BE2C (cell line): ENCODE measurements around the gene HOXD9.

Experiments used
- DNase-seq: peaks from one replicate; pipeline ENCODE4 v3.0.0-alpha.2; 2020
- H3K27me3 ChIP-seq: fragments of 250-450 bp; sonication (Bioruptor Pico); 2 replicates; pipeline ENCODE4 v1.5.1; 2020; ENCODE audit warnings: mild to moderate bottlenecking
- H3K36me3 ChIP-seq: fragments of 250-450 bp; sonication (Bioruptor Pico); 2 replicates; pipeline ENCODE4 v1.5.1; 2020; ENCODE audit warnings: mild to moderate bottlenecking
- H3K4me1 ChIP-seq: fragments of 250-450 bp; sonication (Bioruptor Pico); 2 replicates; pipeline ENCODE4 v1.5.1; 2020
- H3K4me3 ChIP-seq: 2 replicates; pipeline ENCODE4 v1.5.1; 2011; ENCODE audit warnings: low read depth, low read length
- H3K9me3 ChIP-seq: fragments of 250-450 bp; sonication (Bioruptor Pico); 2 replicates; pipeline ENCODE4 v1.5.1; 2020
- TF ChIP-seq, protein P1 (sequence below): IDR thresholded peaks from 2 replicates; pipeline ENCODE4 v1.5.1; 2012; ENCODE audit warnings: mild to moderate bottlenecking, low read depth, low read length

Gene HOXD9

DNA sequence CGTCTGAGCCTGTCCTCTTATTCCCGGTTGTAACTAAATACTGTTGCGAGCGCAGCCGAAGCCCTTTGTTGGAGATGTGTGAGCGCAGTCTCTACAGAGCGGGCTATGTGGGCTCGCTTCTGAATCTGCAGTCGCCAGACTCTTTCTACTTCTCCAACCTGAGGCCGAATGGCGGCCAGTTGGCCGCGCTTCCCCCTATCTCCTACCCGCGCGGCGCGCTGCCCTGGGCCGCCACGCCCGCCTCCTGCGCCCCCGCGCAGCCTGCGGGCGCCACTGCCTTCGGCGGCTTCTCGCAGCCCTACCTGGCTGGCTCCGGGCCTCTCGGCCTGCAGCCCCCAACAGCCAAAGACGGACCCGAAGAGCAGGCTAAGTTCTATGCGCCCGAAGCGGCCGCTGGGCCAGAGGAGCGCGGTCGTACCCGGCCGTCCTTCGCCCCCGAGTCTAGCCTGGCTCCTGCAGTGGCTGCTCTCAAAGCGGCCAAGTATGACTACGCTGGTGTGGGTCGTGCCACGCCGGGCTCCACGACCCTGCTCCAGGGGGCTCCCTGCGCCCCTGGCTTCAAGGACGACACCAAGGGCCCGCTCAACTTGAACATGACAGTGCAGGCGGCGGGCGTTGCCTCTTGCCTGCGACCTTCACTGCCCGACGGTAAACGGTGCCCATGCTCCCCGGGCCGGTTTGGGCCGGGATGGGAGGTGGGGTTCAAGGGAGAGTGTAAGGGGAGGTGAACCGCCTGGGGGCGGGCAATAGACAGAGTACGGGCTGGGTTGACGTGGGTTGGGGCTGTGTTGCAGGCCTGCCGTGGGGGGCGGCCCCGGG lies 22.6 kb upstream of the HOXD9 start, which contains the start of gene HOXD12:
Gene HOXD12 (plus strand): TSS at position 68 of the 819 bp plus-strand sequence. CDS start 7 bp downstream, at position 75.
- TF ChIP-seq, protein P1, sequence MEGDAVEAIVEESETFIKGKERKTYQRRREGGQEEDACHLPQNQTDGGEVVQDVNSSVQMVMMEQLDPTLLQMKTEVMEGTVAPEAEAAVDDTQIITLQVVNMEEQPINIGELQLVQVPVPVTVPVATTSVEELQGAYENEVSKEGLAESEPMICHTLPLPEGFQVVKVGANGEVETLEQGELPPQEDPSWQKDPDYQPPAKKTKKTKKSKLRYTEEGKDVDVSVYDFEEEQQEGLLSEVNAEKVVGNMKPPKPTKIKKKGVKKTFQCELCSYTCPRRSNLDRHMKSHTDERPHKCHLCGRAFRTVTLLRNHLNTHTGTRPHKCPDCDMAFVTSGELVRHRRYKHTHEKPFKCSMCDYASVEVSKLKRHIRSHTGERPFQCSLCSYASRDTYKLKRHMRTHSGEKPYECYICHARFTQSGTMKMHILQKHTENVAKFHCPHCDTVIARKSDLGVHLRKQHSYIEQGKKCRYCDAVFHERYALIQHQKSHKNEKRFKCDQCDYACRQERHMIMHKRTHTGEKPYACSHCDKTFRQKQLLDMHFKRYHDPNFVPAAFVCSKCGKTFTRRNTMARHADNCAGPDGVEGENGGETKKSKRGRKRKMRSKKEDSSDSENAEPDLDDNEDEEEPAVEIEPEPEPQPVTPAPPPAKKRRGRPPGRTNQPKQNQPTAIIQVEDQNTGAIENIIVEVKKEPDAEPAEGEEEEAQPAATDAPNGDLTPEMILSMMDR, result no peak
- Histone ChIP-seq H3K4me3 (peak within 1 kb of the TSS; percentile 52), H3K4me1 (peaks cover 2% of the 10 kb centered on the region; the same call in 1 of the 2 replicates), H3K9me3 (no peaks in the 10 kb centered on the region), H3K27me3 (peaks cover 96% of the 10 kb centered on the region), H3K36me3 (no peaks in the 10 kb centered on the region)
- DNase-seq, result no peak

DNA sequence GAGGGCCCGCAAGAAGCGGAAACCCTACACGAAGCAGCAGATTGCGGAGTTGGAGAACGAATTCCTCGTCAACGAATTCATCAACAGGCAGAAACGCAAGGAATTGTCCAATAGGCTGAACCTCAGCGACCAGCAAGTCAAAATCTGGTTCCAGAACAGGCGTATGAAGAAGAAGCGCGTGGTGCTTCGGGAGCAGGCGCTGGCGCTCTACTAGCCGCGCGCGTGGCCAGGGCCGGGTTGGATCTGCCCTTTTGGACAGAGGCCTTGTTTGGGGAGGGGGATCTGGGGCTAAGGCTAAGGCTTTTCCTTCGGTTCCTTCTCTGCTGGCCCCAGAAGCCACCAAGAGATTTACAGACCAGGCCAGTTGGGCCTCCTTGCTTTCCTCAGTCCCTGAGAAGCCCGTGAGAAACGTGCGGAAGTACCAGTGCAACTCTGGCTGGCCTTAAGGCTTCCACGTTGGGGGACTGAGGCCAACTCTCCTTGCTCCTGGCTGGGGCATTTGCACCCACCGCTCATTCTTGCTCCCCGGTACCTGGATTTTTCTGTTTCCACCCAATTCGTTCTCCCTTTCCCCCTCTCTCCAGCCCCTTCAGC lies 21.9 kb upstream of the HOXD9 start:
- TF ChIP-seq, protein P1, result no peak
- DNase-seq, result no peak
- Histone ChIP-seq H3K9me3 (no peaks in the 10 kb centered on the region), H3K4me3 (no peak overlapping the region), H3K27me3 (peaks cover 96% of the 10 kb centered on the region), H3K36me3 (no peaks in the 10 kb centered on the region), H3K4me1 (no peaks in the 10 kb centered on the region)

GRCh38 chr2:176101216-176101830 lies 21.2 kb upstream of the HOXD9 start:
- H3K4me1 ChIP-seq, result no peaks in the 10 kb centered on the region
- H3K9me3 ChIP-seq, result no peaks in the 10 kb centered on the region
- no peak for DNase-seq
- H3K4me3 ChIP-seq, result no peak overlapping the region
- H3K27me3 ChIP-seq, result peaks cover 97% of the 10 kb centered on the region
- TF ChIP-seq, protein P1, result no peak
- no peaks in the 10 kb centered on the region for H3K36me3 ChIP-seq

GRCh38 chr2:176101842-176102241 lies 20.7 kb upstream of the HOXD9 start:
- no peaks in the 10 kb centered on the region for H3K36me3 ChIP-seq
- DNase-seq, result no peak
- H3K4me3 ChIP-seq, result no peak overlapping the region
- no peaks in the 10 kb centered on the region for H3K9me3 ChIP-seq
- TF ChIP-seq, protein P1, result no peak
- H3K4me1 ChIP-seq, result no peaks in the 10 kb centered on the region
- H3K27me3 ChIP-seq, result peaks cover 97% of the 10 kb centered on the region

GRCh38 chr2:176102309-176102866 lies 20.1 kb upstream of the HOXD9 start:
- H3K27me3 ChIP-seq, result peaks cover 97% of the 10 kb centered on the region
- H3K36me3 ChIP-seq, result no peaks in the 10 kb centered on the region
- H3K9me3 ChIP-seq, result no peaks in the 10 kb centered on the region
- TF ChIP-seq, protein P1, result no peak
- H3K4me1 ChIP-seq, result no peaks in the 10 kb centered on the region
- DNase-seq, result no peak
- no peak overlapping the region for H3K4me3 ChIP-seq
